ENCODE measurements around the gene FCF1.
A peak's percentile ranks its signal among the peaks of the same experiment; 100 is the strongest.
"Not testable (repeated sequence)": the region's sequence is repeated elsewhere in the genome, so short reads cannot be mapped to it uniquely, and the experiment has no call there.

The FCF1 gene

GRCh38 chr14:74698465-74698864 is 14.5 kb upstream of the FCF1 start:
- peak; percentile 13 for DNase-seq (ENCODE audit: low read depth)

- no peak for DNase-seq (ENCODE audit: low read depth)
Observed at GRCh38 chr14:74702293-74702692, 10.7 kb upstream of the FCF1 start.

DNA sequence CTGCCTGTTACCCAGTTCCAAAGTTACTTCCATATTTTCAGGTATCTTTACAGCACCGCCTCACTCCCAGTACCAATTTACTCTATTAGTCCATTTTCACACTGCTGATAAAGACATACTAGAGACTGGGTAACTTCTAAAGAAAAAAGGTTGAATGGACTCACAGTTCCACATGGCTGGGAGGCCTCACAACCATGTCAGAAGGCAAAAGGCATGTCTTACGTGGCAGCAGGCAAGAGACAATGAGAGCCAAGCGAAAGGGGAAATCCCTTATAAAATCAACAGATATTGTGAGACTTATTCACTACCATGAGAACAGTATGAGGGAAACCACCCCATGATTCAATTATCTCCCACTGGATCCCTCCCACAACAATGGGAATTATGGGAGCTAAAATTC is 9.9 kb upstream of the FCF1 start:
- DNase-seq (ENCODE audit: low read depth): no peak

- DNase-seq (ENCODE audit: low read depth): no peak
Observed at GRCh38 chr14:74704656-74705055, 8.3 kb upstream of the FCF1 start.

- no peak for DNase-seq (ENCODE audit: low read depth)
Observed at GRCh38 chr14:74705613-74706500, 7.1 kb upstream of the FCF1 start.

- DNase-seq (ENCODE audit: low read depth): no peak
Observed at GRCh38 chr14:74710480-74710879, 2.5 kb upstream of the FCF1 start.

DNA sequence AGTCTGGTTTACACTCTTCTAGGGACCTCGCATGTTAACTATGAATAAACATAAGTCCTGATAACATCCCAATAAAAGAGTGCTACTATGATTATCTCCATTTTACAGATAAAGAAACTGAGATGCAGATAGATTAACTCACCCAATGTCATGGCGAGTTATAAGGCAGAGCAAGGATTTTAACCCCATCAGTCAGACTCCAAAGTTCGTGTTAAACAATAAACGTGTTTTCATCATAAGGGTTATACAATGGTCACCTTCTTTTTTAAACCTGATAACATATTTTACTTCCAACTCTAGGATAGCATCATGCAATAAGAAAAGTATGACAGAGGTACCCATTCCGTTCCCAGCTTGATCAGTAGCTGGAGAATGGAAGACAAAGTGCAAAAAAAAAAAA is 1.3 kb upstream of the FCF1 start:
- DNase-seq (ENCODE audit: low read depth): no peak

GRCh38 chr14:74713395-74713735 is 421 bp downstream of the FCF1 start:
- no peak for DNase-seq (ENCODE audit: low read depth)

DNA sequence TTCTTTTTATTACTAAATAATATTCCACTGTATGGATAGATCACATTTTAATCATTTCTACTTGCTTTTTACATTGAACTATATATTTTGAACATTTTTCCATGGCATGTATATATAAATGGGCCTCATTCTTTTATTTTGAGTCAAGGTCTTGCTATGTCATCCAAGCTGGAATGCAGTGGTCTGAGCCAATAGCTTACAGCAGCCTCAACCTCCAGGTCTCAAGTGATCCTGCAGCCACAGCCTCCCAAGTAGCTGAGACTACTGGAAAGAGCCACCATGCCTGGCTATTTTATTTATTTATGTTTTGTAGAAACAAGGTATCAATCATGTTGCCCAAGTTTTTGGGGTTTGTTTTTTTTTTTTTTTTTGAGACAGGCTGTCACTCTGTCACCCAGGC is 7.6 kb downstream of the FCF1 start:
- peak; percentile 46 for DNase-seq (ENCODE audit: low read depth)

- DNase-seq (ENCODE audit: low read depth): no peak
Observed at GRCh38 chr14:74723134-74723533, 10.2 kb downstream of the FCF1 start.

- DNase-seq (ENCODE audit: low read depth): no peak
Observed at GRCh38 chr14:74732387-74732786, 19.4 kb downstream of the FCF1 start.

DNA sequence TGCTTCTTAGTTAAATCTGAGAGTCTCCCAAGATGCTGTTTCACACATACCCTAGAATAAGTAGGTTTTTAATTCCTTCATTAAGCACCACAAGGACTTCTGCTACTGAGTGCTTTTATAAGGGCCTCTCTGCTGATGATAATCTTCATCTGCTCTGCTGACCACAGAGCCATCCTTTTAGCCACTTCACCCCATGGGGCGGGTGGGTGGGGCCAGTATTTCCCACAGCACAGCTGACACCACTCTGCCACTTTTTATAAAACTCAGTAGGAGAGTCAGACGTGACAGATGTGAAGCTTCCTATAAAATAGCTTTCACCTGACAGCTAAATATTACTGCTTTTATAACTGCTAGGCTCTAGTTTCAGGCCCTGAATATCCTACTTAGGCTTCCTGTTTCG is 20.3 kb downstream of the FCF1 start:
- DNase-seq (ENCODE audit: low read depth): no peak

DNA sequence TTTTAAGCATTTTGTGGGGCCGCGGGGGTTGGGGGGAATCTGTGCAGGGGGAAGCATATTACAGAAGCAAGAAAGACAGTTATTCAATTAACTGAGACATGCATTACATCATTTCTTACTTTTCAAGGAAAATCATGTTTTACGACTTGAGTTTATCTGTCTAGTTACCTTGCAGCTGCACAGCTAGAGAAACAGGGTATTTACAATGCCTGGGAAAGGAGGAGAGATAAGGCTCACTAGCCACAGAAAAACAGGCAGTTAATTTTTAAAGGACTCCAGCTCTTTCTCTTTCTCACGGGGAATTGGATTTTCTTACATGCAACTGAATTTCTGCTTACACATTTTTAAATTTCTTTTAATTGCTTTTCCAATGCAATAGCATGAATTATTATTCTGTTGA is 22.2 kb downstream of the FCF1 start:
- no peak for DNase-seq (ENCODE audit: low read depth)

GRCh38 chr14:74737753-74738325 is 24.9 kb downstream of the FCF1 start:
- peak; percentile 86 for DNase-seq (ENCODE audit: low read depth)

GRCh38 chr14:74739293-74740030 is 26.5 kb downstream of the FCF1 start:
- peak; percentile 64 for DNase-seq (ENCODE audit: low read depth)

- no peak for DNase-seq (ENCODE audit: low read depth)
Observed at GRCh38 chr14:74747237-74747636, 34.3 kb downstream of the FCF1 start.

DNA sequence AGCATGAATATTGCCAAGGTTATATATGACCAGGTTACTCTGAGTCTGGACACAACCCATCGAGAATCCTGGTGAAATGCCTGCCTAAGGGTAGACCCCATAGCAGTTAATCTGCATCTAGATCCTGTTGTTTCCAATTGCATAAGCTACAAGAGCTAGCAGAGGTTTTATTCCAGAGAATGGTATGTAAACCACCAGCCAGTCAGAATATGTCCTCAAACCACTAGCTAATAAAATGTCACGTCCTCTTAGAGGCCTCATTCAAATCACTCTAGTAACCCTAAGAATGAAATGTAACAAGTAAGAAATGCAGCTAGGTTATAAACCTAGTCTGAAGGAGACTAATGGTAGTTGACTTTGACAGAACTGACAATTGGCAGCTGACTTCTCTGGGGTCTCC is 41.2 kb downstream of the FCF1 start:
- DNase-seq (ENCODE audit: low read depth): no peak

DNA sequence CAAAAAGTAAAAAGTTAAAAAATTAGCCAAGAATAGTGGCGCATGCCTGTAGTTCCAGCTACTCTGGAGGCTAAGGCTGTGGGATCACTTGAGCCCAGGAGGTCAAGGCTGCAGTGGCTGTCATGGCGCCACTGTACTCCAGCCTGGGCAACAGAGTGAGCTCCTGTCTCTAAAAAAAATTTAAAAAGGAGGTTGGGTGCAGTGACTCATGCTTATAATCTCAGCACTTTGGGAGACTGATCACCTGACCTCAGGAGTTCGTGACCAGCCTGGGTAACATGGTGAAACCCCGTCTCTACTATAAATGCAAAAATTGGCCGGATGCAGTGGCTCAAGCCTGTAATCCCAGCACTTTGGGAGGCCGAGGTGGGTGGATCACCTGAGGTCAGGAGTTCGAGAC is 42.0 kb downstream of the FCF1 start:
- no peak for DNase-seq (ENCODE audit: low read depth)

GRCh38 chr14:74756326-74756725 is 43.4 kb downstream of the FCF1 start:
- DNase-seq (ENCODE audit: low read depth): no peak

- DNase-seq (ENCODE audit: low read depth): not testable (repeated sequence)
Observed at GRCh38 chr14:74758505-74758904, 45.6 kb downstream of the FCF1 start.

DNA sequence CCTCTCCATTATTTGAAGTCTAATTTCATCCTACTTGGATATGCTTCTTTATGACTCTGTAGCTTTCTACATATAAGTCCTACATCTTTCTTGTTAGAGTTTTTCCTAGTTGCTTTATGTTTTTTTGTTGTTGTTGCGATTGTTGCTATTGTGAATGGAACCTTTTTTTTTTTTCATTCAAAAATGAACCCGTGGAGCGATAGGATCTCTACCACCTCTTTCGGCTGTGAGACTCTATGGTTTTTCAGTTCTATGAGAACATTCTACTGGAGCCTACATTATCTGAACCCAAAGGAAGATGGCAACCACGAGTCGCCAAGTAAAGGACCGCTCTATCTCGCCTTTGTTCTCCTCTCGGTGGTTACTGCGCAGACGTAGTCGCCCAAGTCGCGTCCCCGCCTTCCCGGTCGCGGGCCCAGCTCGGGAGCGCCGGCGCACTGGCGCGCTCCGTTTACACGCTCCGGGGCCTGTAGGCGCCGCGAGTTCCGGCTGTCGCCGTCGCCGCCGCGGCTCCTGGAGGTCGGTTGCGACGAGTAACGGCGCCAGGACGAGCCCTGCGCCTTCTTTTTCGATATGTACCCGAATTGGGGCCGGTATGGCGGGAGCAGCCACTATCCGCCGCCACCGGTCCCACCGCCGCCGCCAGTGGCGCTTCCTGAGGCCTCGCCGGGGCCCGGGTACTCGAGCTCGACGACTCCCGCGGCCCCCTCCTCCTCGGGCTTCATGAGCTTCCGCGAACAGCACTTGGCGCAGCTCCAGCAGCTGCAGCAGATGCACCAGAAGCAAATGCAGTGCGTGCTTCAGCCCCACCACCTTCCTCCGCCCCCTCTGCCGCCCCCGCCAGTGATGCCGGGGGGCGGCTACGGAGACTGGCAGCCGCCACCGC is 50.2 kb downstream of the FCF1 start, which contains the start of gene YLPM1:
Gene YLPM1 (plus strand): TSS at position 400 of the 886 bp plus-strand sequence. CDS start 174 bp downstream, at position 574.
- peak; percentile 99 for DNase-seq (ENCODE audit: low read depth)
